GM06990 (cell line): Measurements from ENCODE around the gene ACER3.

Experiments
- DNase-seq: peaks from one replicate; pipeline ENCODE4 v3.0.0-alpha.2; 2011; ENCODE audit not compliant: insufficient read length; ENCODE audit errors: extremely low read depth
- H3K27me3 ChIP-seq: replicated peaks from 2 replicates; pipeline ENCODE4 v1.6.0; 2011; ENCODE audit warnings: low read length; ENCODE audit not compliant: control insufficient read depth, insufficient read depth
- H3K36me3 ChIP-seq: 2 replicates; pipeline ENCODE4 v1.5.1; 2011; ENCODE audit warnings: low read length; ENCODE audit not compliant: control insufficient read depth, insufficient read depth
- H3K4me3 ChIP-seq: replicated peaks from 2 replicates; pipeline ENCODE4 v1.5.1; 2011; ENCODE audit warnings: low read depth, mild to moderate bottlenecking, control low read depth, low read length
- TF ChIP-seq, protein P1 (sequence below): IDR thresholded peaks from 2 replicates; pipeline ENCODE4 v1.5.1; 2011; ENCODE audit warnings: low read length, control low read depth, mild to moderate bottlenecking, inconsistent platforms; ENCODE audit not compliant: insufficient read depth, poor library complexity, severe bottlenecking

The ACER3 gene

GRCh38 chr11:76830639-76831327, 29.9 kb upstream of the ACER3 start:
- Histone ChIP-seq H3K36me3 (no peaks in the 10 kb centered on the region), H3K4me3 (no peak overlapping the region), H3K27me3 (no peaks in the 10 kb centered on the region)
- TF ChIP-seq, protein P1, sequence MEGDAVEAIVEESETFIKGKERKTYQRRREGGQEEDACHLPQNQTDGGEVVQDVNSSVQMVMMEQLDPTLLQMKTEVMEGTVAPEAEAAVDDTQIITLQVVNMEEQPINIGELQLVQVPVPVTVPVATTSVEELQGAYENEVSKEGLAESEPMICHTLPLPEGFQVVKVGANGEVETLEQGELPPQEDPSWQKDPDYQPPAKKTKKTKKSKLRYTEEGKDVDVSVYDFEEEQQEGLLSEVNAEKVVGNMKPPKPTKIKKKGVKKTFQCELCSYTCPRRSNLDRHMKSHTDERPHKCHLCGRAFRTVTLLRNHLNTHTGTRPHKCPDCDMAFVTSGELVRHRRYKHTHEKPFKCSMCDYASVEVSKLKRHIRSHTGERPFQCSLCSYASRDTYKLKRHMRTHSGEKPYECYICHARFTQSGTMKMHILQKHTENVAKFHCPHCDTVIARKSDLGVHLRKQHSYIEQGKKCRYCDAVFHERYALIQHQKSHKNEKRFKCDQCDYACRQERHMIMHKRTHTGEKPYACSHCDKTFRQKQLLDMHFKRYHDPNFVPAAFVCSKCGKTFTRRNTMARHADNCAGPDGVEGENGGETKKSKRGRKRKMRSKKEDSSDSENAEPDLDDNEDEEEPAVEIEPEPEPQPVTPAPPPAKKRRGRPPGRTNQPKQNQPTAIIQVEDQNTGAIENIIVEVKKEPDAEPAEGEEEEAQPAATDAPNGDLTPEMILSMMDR = no peak
- no peak for DNase-seq

DNA sequence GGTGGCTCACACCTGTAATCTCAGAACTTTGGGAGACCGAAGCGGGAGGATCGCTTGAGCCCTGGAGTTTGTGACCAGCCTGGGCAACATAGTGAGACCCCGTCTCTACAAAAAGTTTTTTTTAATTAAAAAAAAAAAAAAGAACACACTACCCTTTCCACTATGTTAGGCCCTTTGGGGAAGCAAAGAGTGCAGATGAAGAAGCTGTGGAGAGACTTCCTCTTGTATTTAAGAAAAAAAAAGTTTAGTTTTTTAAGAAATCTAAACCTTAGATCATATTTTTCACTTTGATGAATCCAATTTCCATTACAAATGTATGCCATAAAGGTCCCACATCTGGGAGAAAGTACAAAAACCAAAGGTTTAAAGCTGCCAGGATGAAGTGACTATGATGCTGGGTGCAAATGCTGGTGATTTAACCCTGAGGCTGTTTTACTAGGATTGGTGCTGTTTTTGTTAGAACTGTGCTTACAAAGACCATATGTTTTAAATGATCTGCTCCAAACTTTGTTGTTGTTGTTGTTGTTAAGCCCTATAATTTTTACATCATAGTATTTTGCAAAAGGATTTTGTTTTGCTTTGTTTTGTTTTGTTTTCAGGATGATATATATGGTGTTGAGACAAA, 28.9 kb upstream of the ACER3 start:
- TF ChIP-seq, protein P1 = no peak
- H3K4me3 ChIP-seq = no peak overlapping the region
- H3K27me3 ChIP-seq = no peaks in the 10 kb centered on the region
- no peaks in the 10 kb centered on the region for H3K36me3 ChIP-seq
- DNase-seq = no peak

- TF ChIP-seq, protein P1 = no peak
- Histone ChIP-seq H3K4me3 (no peak overlapping the region), H3K36me3 (no peaks in the 10 kb centered on the region), H3K27me3 (peaks cover 1% of the 10 kb centered on the region; the same call in 1 of the 2 replicates)
- DNase-seq = no peak
These were observed 28.4 kb upstream of the ACER3 start for GRCh38 chr11:76832361-76832760.

- H3K4me3 ChIP-seq = no peak overlapping the region
- H3K27me3 ChIP-seq = peaks cover 1% of the 10 kb centered on the region; the same call in 1 of the 2 replicates
- TF ChIP-seq, protein P1 = no peak
- no peaks in the 10 kb centered on the region for H3K36me3 ChIP-seq
- no peak for DNase-seq
These were observed 26.6 kb upstream of the ACER3 start for GRCh38 chr11:76834151-76834550.

GRCh38 chr11:76835036-76835435, 25.7 kb upstream of the ACER3 start:
- Histone ChIP-seq H3K4me3 (no peak overlapping the region), H3K36me3 (no peaks in the 10 kb centered on the region), H3K27me3 (peaks cover 1% of the 10 kb centered on the region; the same call in 1 of the 2 replicates)
- no peak for DNase-seq
- TF ChIP-seq, protein P1 = no peak
